Thyroid gland (tissue), 4 donors: ENCODE measurements around the gene LECT2.

Experiments
- CTCF ChIP-seq, 6 experiments: fragments of 200-600 bp in 3 of 6; fragments of 450-650 bp in 3 of 6; sonication (generic) in 3 of 6; IDR thresholded peaks; one replicate each; pipeline ENCODE4 v1.5.1; 2016 to 2019; ENCODE audit warnings: antibody characterized with exemption in 6 of 6, mild to moderate bottlenecking in 2 of 6, inconsistent platforms in 1 of 6, moderate library complexity in 1 of 6
- POLR2A ChIP-seq, 2 donors: fragments of 450-650 bp; IDR thresholded peaks; one replicate each; pipeline ENCODE4 v1.6.1; 2017; ENCODE audit warnings: antibody characterized with exemption in 2 of 2, mild to moderate bottlenecking in 2 of 2, moderate library complexity in 1 of 2

DNA sequence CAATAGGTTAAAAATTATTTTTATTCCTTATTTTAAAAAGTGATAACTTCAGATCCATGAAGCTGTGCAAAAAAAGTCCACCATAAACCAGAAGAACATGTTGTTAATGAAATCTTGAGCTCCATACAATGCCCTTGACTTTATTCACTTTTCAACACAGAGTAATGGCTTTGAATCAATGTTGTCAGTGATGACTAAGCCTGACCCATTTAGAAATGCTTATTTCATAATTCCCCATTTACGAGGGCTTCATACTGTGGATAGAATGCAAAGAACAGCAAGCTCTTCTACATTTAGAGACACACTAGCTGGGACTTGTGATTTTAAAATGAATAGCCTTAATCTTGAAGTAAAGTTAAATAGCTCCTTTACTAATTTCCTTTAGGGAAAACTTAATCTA is 33.4 kb downstream of the LECT2 start:
- TF ChIP-seq CTCF (IDR thresholded peaks at IDR 0.05) (no peak), POLR2A (IDR thresholded peaks at IDR 0.05) (no peak)
